ENCODE data around the gene TC2N.

The TC2N gene

DNA sequence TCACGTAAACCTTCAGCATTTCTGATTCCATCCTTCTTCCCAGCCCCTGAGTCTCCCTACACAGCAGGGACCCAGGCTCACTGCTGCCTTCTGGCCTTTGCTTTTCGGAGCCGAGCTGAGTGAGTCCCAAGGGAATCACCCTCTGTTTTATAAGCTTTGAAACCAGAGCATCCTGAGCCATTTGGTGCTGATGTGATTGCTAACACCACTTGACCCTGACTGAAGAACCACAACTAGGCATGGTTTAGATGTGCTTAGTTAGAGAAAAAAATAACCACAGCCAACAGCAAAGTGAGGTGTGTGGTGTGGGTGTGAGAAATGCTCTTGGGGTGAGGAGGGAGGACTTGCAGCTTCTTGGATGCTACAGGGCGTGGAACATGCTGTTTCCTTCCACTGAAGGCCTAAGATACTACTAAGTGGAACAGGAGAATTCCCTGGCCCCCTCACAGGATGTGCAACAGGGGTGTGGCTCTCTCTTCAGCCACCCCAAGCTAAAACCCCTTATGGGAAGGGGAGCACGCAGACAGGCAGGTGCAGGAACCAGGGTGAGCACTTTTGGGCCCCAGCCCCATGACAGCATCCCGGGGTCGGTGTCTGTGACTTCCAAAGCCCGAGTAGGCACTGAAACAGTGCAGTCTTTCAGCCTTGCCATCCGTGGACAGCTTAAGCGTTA is at the start of gene TC2N:
Gene TC2N, minus strand, starts transcription at position 221 of the 673 bp plus-strand sequence. CDS start 53,767 bp downstream, outside the sequence.
- peak within 1 kb of the TSS in 1 of 2 donors; percentile 9 for H3K27ac ChIP-seq
- TF ChIP-seq, protein P1, sequence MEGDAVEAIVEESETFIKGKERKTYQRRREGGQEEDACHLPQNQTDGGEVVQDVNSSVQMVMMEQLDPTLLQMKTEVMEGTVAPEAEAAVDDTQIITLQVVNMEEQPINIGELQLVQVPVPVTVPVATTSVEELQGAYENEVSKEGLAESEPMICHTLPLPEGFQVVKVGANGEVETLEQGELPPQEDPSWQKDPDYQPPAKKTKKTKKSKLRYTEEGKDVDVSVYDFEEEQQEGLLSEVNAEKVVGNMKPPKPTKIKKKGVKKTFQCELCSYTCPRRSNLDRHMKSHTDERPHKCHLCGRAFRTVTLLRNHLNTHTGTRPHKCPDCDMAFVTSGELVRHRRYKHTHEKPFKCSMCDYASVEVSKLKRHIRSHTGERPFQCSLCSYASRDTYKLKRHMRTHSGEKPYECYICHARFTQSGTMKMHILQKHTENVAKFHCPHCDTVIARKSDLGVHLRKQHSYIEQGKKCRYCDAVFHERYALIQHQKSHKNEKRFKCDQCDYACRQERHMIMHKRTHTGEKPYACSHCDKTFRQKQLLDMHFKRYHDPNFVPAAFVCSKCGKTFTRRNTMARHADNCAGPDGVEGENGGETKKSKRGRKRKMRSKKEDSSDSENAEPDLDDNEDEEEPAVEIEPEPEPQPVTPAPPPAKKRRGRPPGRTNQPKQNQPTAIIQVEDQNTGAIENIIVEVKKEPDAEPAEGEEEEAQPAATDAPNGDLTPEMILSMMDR (IDR thresholded peaks at IDR 0.05) = no peak

DNA sequence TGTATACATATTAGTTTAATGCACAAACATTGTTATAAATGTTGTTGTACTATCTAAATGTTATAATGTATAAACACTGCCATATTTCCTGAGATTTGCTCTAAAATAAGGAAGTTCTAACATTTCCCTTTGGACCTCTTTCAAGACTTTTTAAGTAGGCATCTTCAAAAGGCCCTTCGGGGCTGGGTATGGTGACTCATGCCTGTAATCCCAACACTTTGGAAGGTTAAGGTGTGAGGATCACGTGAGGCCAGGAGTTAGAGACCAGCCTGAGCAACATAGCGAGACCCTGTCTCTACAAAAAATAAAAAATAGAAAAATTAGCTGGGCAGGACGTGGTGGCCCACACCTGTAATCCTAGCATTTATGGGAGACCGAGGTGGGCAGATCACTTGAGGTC is 44.7 kb upstream of the TC2N start:
- TF ChIP-seq, protein P1 (IDR thresholded peaks at IDR 0.05) = no peak
- Histone ChIP-seq H3K4me3 (no peak overlapping the region), H3K27ac (no peak overlapping the region)
- no peak for DNase-seq (ENCODE audit: low spot score)

More for the DNA sequence above, at the start of gene TC2N:
- DNase-seq (ENCODE audit: low spot score) = no peak
- no peak within 1 kb of the TSS for H3K4me3 ChIP-seq

DNA sequence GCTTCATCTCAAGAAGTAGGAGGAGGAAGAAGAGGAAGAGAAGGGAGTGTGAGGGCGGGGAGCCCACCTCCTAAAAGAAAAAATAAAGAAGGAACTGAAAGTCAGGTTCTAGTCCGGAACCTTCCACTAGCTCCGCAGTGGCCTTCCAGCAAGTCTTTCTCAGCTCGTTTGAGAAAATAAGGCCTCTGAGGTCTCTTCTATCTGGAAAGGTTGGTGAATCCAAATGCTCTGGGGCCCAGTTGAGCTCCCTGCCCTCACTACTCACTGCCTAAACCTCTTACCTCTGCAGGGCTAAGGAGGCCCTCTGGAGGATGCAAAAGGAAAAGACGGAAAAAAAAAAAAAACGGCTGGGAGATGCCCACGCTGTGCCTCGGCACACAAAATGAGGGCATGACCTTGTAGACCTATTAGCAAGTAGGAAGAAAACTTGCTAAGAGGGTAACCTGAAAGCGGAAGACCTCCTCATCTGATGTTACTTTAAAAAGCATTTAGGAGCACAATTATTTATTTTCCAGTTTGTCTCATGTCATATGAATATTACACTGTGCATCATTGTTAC is 44.2 kb upstream of the TC2N start:
- TF ChIP-seq, protein P1 (IDR thresholded peaks at IDR 0.05) = no peak
- no peak overlapping the region for H3K27ac ChIP-seq
- no peak for DNase-seq (ENCODE audit: low spot score)

DNA sequence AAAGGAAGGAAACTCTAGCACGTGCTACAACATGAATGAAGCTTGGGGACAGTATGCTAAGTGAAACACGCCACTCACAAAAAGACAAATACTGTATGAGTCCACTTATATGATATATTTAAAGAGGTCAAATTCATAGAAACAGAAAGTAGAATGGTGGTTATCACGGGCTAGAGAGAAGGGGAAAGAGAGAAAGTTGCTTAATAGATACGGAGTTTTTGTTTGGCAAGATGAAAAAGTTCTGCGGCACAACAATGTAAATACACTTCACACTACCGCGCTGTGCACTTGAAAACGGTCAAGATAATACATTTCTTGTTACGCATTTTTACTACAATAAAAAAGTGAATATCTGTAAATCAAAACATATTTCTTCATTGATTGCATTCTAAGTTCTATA is 42.9 kb upstream of the TC2N start:
- DNase-seq (ENCODE audit: low spot score) = no peak
- TF ChIP-seq, protein P1 (IDR thresholded peaks at IDR 0.05) = no peak
- Histone ChIP-seq H3K4me3 (no peak overlapping the region), H3K27ac (no peak overlapping the region)

More for the DNA sequence above, 44.2 kb upstream of the TC2N start:
- H3K4me3 ChIP-seq = no peak overlapping the region

DNA sequence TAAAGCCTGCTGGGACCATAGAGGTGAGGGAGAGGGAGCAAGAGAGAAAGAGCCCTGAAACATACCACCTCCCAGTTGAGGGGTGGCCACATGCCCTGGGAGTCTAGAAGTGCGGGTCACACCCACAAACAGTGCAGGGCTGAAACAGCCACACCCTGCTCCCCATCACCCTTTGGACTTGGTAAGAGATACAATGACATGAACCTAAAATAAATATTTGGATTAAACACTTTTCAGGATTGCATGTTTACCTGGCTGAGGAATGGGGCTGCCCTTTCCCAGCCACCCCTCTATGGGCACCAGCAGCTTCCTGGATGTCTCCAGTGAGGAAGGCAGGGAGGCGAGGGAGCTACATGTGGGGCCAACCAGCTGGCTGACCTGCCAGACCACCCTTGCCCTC is 39.0 kb upstream of the TC2N start:
- TF ChIP-seq, protein P1 (IDR thresholded peaks at IDR 0.05) = no peak
- no peak overlapping the region for H3K4me3 ChIP-seq
- H3K27ac ChIP-seq = peak overlapping the region in 1 of 2 donors; percentile 34
- no peak for DNase-seq (ENCODE audit: low spot score)

DNA sequence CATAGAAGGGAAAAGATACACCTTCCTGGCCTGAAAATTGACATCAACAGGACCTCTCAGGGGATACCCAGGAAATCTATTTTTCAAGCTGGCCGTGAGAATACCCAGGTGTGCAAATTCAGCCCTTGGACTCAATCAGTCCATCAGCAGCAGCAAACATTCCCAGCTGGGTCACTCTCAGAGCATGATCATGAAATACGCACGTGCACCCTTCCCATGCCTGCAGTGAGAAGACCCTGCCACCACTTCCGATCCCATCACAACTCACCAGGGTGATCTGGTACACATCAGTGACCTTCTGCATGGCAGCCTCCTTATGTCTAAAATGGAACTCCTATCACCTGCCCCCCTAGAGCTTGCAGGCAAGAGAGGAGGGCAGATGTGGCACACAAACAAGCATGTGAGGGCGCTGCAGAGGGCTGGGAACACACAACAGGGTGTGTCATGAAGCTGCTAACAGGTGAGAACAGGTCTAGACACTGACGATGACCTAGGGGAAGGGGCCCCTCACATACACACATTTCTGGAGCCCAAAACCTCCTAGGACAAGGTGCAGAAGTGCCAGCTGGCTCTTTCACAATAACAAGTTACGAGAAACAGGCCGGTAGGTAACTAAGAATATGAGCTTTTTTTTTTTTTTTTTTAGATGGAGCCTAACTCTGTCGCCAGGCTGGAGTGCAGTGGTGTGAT is 37.8 kb upstream of the TC2N start:
- TF ChIP-seq, protein P1 (IDR thresholded peaks at IDR 0.05) = no peak
- DNase-seq (ENCODE audit: low spot score) = no peak
- Histone ChIP-seq H3K27ac (peak overlapping the region in 1 of 2 donors; percentile 95), H3K4me3 (no peak overlapping the region)

Data from coronary artery (tissue), 2 donors.